Tongue (tissue), 2 donors: ENCODE results near the gene TRMO. TPM values are rescaled to one million over a fixed set of nuclear protein-coding genes. Genes with fewer than 3 reads are reported as not detected.

Source experiments
- DNase-seq: peaks from one replicate; pipeline ENCODE4 v3.0.0-alpha.2; 2015
- total RNA-seq: library from RNA; depleted of rRNA; stranded (reverse); fragments of >200 nt; gene quantifications from one replicate; pipeline ENCODE4 v1.2.3, GENCODE V29; 2014

Gene TRMO
- total RNA-seq, 1 donor from 2014 or later, result 13.7 TPM

GRCh38 chr9:97938081-97938644, 15.9 kb upstream of the TRMO start, which contains the start of gene HEMGN:
Gene HEMGN (minus strand): TSS chr9:97938172. CDS start chr9:97938136, 36 bp downstream.
- DNase-seq, result no peak

- no peak for DNase-seq
These were observed 14.7 kb upstream of the TRMO start for GRCh38 chr9:97936998-97937397.

GRCh38 chr9:97935276-97935675, 13.0 kb upstream of the TRMO start:
- no peak for DNase-seq

GRCh38 chr9:97934321-97935115, 12.2 kb upstream of the TRMO start:
- DNase-seq, result no peak

GRCh38 chr9:97933297-97933998, 11.1 kb upstream of the TRMO start:
- no peak for DNase-seq

GRCh38 chr9:97930972-97931371, 8.7 kb upstream of the TRMO start:
- DNase-seq, result no peak

- no peak for DNase-seq
These were observed 6.8 kb upstream of the TRMO start for GRCh38 chr9:97928986-97929604.

- no peak for DNase-seq
These were observed 3.4 kb upstream of the TRMO start for GRCh38 chr9:97925497-97926334.

GRCh38 chr9:97924386-97924785, 2.1 kb upstream of the TRMO start:
- no peak for DNase-seq

GRCh38 chr9:97923529-97924108, 1.3 kb upstream of the TRMO start:
- peak; percentile 91 for DNase-seq

- no peak for DNase-seq
These were observed 3.0 kb downstream of the TRMO start for GRCh38 chr9:97919217-97919813.

- DNase-seq, result no peak
These were observed 3.7 kb downstream of the TRMO start for GRCh38 chr9:97918611-97919010.

GRCh38 chr9:97911970-97912369, 10.3 kb downstream of the TRMO start:
- DNase-seq, result no peak

GRCh38 chr9:97911528-97911927, 10.8 kb downstream of the TRMO start:
- no peak for DNase-seq

- no peak for DNase-seq
These were observed 11.9 kb downstream of the TRMO start for GRCh38 chr9:97910357-97910756.

GRCh38 chr9:97908705-97909104, 13.6 kb downstream of the TRMO start:
- no peak for DNase-seq

GRCh38 chr9:97907632-97908031, 14.7 kb downstream of the TRMO start:
- no peak for DNase-seq

- no peak for DNase-seq
These were observed 15.3 kb downstream of the TRMO start for GRCh38 chr9:97907046-97907445.

GRCh38 chr9:97906236-97906831, 16.0 kb downstream of the TRMO start:
- no peak for DNase-seq

- DNase-seq, result no peak
These were observed 17.1 kb downstream of the TRMO start for GRCh38 chr9:97905228-97905627.

GRCh38 chr9:97904725-97905124, 17.6 kb downstream of the TRMO start:
- no peak for DNase-seq
